ENCODE data around the gene NR1D2.

- TF ChIP-seq SUZ12 (IDR thresholded peaks at IDR 0.05; ENCODE audit: extremely low read depth, insufficient read depth, insufficient read length), result no peak
- TF ChIP-seq YY1 (IDR thresholded peaks at IDR 0.05; ENCODE audit: insufficient read depth, insufficient read length), result no peak
- no peak for TF ChIP-seq ZNF274 (IDR thresholded peaks at IDR 0.05; ENCODE audit: low read depth, low read length)
Observed at GRCh38 chr3:23921052-23921511, 24.0 kb upstream of the NR1D2 start.

Measured in NT2/D1 (cell line).